DND-41 (cell line): ENCODE data around the gene R3HDM4.

Experiments
- ATAC-seq: fragments of 200-7000 bp; cut with Tn5 transposase; 3 replicates; pipeline ENCODE4 v1.9.1; 2021; ENCODE audit warnings: low read depth; ENCODE audit not compliant: insufficient read depth
- DNase-seq: peaks from one replicate; pipeline ENCODE4 v3.0.0-alpha.2; 2020
- H2AFZ ChIP-seq: 2 replicates; pipeline ENCODE4 v1.6.0; 2012; ENCODE audit warnings: low read depth, low read length
- H3K27ac ChIP-seq: 2 replicates; pipeline ENCODE4 v1.5.1; 2012; ENCODE audit warnings: low read length, inconsistent platforms
- H3K27me3 ChIP-seq: fragments of 200-600 bp; sonication (generic); 2 replicates; pipeline ENCODE4 v1.6.0; 2012; ENCODE audit warnings: low read length, mild to moderate bottlenecking, inconsistent platforms; ENCODE audit not compliant: insufficient read depth, poor library complexity
- H3K36me3 ChIP-seq: 2 replicates; pipeline ENCODE4 v1.5.1; 2012; ENCODE audit warnings: low read length, inconsistent platforms; ENCODE audit not compliant: insufficient read depth
- H3K4me1 ChIP-seq: 2 replicates; pipeline ENCODE4 v1.5.1; 2012; ENCODE audit warnings: mild to moderate bottlenecking, low read length; ENCODE audit not compliant: insufficient read depth
- H3K4me2 ChIP-seq: 2 replicates; pipeline ENCODE4 v1.6.0; 2012; ENCODE audit warnings: mild to moderate bottlenecking, moderate library complexity, low read length, inconsistent platforms; ENCODE audit not compliant: insufficient read depth
- H3K4me3 ChIP-seq, 2 experiments: fragments of 200-600 bp in 1 of 2; shearing (Covaris generic) in 1 of 2; 2 replicates each; pipeline ENCODE4 v1.5.1; 2012 to 2016; ENCODE audit warnings: inconsistent platforms in 2 of 2, low read length in 2 of 2, mild to moderate bottlenecking in 2 of 2, low read depth in 1 of 2, moderate library complexity in 1 of 2
- H3K79me2 ChIP-seq: 2 replicates; pipeline ENCODE4 v1.6.0; 2012; ENCODE audit warnings: low read length, inconsistent platforms; ENCODE audit not compliant: insufficient read depth
- H3K9ac ChIP-seq: 2 replicates; pipeline ENCODE4 v1.6.0; 2012; ENCODE audit warnings: low read depth, mild to moderate bottlenecking, inconsistent platforms, low read length, moderate library complexity
- H3K9me3 ChIP-seq: 2 replicates; pipeline ENCODE4 v1.5.1; 2012; ENCODE audit warnings: low read length, moderate library complexity, mild to moderate bottlenecking, inconsistent platforms; ENCODE audit not compliant: insufficient read depth, severe bottlenecking
- H4K20me1 ChIP-seq: 2 replicates; pipeline ENCODE4 v1.6.0; 2012; ENCODE audit warnings: low read length; ENCODE audit not compliant: insufficient read depth
- EZH2 ChIP-seq: IDR thresholded peaks from 3 replicates; pipeline ENCODE4 v1.6.1; 2012; ENCODE audit warnings: borderline replicate concordance, low read depth, mild to moderate bottlenecking, moderate library complexity, low read length, inconsistent platforms; ENCODE audit not compliant: severe bottlenecking
- TF ChIP-seq, protein P1 (sequence below): IDR thresholded peaks from 2 replicates; pipeline ENCODE4 v1.5.1; 2012; ENCODE audit warnings: borderline replicate concordance, low read length, moderate library complexity, mild to moderate bottlenecking; ENCODE audit not compliant: poor library complexity, severe bottlenecking; ENCODE audit errors: extremely low read depth

Gene R3HDM4

DNA sequence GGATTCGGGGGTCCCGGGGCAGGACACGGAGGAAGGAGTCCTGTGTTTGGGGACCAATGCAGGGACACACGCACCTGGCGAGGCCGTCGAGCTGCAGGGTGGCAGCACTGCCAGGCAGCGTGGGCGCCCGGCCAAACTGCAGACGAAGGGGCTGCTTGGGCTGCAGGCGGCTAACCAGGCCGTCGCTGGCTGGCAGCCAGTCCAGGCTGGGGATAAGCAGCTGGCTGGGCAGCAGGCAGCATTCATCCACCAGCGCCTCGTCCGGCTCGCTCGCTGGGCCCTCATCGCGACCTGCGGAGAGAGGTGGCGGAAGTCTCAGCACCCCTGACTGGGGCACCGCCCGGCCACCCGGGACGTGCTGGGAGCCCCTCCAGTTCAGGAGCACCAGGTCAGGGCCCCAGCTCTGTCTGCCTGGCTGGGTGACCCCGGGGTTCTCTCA lies 42.0 kb downstream of the R3HDM4 start:
- DNase-seq: no peak

GRCh38 chr19:870314-870713 lies 42.7 kb downstream of the R3HDM4 start:
- Histone ChIP-seq H4K20me1 (peaks cover 5% of the 10 kb centered on the region; the same call in 1 of the 2 replicates), H3K9me3 (no peaks in the 10 kb centered on the region), H3K4me1 (no peaks in the 10 kb centered on the region), H3K4me2 (no peak overlapping the region), H3K79me2 (no peaks in the 10 kb centered on the region), H3K27me3 (no peaks in the 10 kb centered on the region), H3K9ac (no peak overlapping the region), H2AFZ (no peak overlapping the region), H3K4me3 (no peak overlapping the region), H3K27ac (no peak overlapping the region), H3K36me3 (peaks cover 58% of the 10 kb centered on the region)
- TF ChIP-seq, protein P1, sequence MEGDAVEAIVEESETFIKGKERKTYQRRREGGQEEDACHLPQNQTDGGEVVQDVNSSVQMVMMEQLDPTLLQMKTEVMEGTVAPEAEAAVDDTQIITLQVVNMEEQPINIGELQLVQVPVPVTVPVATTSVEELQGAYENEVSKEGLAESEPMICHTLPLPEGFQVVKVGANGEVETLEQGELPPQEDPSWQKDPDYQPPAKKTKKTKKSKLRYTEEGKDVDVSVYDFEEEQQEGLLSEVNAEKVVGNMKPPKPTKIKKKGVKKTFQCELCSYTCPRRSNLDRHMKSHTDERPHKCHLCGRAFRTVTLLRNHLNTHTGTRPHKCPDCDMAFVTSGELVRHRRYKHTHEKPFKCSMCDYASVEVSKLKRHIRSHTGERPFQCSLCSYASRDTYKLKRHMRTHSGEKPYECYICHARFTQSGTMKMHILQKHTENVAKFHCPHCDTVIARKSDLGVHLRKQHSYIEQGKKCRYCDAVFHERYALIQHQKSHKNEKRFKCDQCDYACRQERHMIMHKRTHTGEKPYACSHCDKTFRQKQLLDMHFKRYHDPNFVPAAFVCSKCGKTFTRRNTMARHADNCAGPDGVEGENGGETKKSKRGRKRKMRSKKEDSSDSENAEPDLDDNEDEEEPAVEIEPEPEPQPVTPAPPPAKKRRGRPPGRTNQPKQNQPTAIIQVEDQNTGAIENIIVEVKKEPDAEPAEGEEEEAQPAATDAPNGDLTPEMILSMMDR: no peak
- TF ChIP-seq EZH2: no peak
- no peak for DNase-seq
- no peak for ATAC-seq

More for the DNA sequence above, 42.0 kb downstream of the R3HDM4 start:
- H4K20me1 ChIP-seq: peaks cover 5% of the 10 kb centered on the region; the same call in 1 of the 2 replicates
- no peaks in the 10 kb centered on the region for H3K9me3 ChIP-seq
- no peaks in the 10 kb centered on the region for H3K27me3 ChIP-seq
- H3K4me2 ChIP-seq: no peak overlapping the region
- ATAC-seq: no peak
- no peak overlapping the region for H3K9ac ChIP-seq
- no peaks in the 10 kb centered on the region for H3K4me1 ChIP-seq
- peaks cover 64% of the 10 kb centered on the region for H3K36me3 ChIP-seq
- H3K4me3 ChIP-seq: no peak overlapping the region
- no peak overlapping the region for H2AFZ ChIP-seq
- no peak for TF ChIP-seq EZH2
- TF ChIP-seq, protein P1: no peak
- H3K27ac ChIP-seq: no peak overlapping the region
- H3K79me2 ChIP-seq: no peaks in the 10 kb centered on the region

DNA sequence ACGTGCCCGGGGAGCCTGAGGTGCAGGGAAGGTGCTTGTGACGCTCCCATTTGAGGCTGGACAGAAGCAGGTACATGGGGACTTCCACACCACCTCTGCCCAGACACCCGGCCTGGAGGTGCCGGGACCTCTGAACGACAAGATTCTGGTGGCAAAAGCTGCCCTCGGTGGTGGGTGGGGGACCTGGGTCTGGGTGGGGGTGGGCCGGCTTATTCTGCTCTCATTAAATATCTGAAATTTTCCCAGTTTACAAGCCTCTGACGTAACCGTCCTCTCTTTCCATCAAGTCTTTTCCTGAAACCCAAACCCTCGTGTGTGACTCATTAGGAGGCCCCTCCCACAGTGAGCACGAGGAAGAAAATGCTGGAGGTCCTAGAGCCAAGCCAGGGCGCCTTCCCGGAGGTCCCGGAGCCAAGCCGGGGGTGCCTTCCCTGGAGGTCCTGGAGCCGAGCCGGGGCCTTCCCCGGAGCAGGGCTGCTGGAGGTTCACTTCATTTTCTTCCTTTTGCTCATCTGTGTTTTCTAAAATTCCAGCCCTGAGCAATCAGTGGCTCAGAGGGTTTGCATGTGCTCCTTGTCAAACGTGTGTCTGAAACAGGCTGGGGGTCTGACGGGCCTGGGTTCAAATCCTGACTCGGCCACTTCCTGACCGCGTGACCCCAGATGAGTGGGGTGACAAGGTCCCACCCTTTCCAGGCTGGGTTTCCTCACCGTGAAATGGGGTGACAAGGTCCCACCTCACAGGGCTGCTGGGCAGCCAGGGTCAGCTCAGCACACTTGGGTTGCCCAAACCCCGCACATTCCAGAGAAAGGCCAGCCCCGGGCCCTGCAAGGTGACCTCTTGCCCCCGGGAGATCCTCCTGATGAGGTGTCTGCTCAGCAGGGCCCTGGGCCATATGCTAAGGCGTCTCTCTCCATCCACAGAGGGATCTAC lies 43.5 kb downstream of the R3HDM4 start:
- TF ChIP-seq, protein P1: no peak
- TF ChIP-seq EZH2: no peak

More for the DNA sequence above, 43.5 kb downstream of the R3HDM4 start:
- no peak for ATAC-seq
- no peaks in the 10 kb centered on the region for H3K9me3 ChIP-seq
- H3K36me3 ChIP-seq: peaks cover 54% of the 10 kb centered on the region
- H3K9ac ChIP-seq: no peak overlapping the region
- no peaks in the 10 kb centered on the region for H3K27me3 ChIP-seq
- H3K79me2 ChIP-seq: no peaks in the 10 kb centered on the region
- H2AFZ ChIP-seq: no peak overlapping the region
- DNase-seq: no peak
- peaks cover 5% of the 10 kb centered on the region; the same call in 1 of the 2 replicates for H4K20me1 ChIP-seq
- H3K4me2 ChIP-seq: no peak overlapping the region
- H3K27ac ChIP-seq: no peak overlapping the region
- no peak overlapping the region for H3K4me3 ChIP-seq
- no peaks in the 10 kb centered on the region for H3K4me1 ChIP-seq
